HG02970 (cell line): ENCODE results near the gene RNF34.
"Not testable (repeated sequence)": the region's sequence is repeated elsewhere in the genome, so short reads cannot be mapped to it uniquely, and the experiment has no call there.

Experiments used
- ATAC-seq: cut with Tn5 transposase; IDR thresholded peaks from one replicate; pipeline ENCODE4 v1.9.1; 2021; ENCODE audit warnings: mild to moderate bottlenecking, moderate library complexity, moderate number of reproducible peaks; ENCODE audit not compliant: unreplicated experiment, low FRiP score

Gene RNF34, protein sequence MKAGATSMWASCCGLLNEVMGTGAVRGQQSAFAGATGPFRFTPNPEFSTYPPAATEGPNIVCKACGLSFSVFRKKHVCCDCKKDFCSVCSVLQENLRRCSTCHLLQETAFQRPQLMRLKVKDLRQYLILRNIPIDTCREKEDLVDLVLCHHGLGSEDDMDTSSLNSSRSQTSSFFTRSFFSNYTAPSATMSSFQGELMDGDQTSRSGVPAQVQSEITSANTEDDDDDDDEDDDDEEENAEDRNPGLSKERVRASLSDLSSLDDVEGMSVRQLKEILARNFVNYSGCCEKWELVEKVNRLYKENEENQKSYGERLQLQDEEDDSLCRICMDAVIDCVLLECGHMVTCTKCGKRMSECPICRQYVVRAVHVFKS

DNA sequence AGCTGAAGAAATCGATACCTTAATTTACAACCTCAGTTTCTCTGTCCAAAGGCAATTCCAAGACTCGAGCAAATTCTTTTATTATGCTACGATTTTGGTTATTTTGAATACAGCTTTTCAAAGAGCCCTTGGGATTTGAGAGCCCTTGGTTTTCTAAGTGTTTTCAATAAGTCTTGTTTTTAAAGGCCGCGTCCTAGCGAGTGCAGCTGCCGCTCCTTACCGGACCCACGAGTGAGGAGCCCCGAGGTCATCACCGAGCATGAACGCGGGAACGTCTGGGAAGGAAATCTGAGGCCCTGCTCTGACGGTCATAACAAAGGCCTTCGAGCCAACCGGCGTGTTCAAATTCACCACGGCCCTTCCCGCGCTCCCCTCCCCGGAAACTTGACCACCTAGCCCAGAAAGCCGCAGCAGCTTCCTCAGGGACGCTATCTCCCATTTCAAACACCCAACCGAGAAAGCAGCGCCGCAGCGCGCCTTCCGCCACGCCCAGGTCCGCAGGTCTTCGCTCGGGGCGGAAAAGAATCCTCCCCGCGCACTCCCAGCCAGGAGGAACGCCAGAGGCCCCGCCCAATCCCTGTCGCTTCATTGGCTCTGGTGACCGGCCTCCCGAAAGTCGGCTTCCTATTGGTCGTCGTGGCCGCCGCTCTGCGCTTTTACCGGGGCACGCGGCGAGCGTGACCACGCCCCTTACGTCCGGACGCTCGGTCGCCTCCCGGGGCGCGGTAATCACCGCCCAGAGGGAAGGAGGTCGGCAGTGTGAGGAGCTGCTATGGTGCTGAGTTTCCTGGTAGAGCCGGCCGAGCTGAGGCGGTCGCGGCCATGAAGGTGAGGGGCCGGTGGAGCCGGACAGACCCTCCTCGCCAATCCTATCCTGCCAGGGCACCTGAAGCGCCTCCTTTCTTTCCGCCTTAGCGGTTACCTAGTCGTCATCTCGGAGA, at the start of gene RNF34:
Gene RNF34, plus strand, starts transcription at position 728 of the 941 bp plus-strand sequence. Its CDS starts 95 bp downstream, at position 823.
- ATAC-seq, result peak; percentile 96

DNA sequence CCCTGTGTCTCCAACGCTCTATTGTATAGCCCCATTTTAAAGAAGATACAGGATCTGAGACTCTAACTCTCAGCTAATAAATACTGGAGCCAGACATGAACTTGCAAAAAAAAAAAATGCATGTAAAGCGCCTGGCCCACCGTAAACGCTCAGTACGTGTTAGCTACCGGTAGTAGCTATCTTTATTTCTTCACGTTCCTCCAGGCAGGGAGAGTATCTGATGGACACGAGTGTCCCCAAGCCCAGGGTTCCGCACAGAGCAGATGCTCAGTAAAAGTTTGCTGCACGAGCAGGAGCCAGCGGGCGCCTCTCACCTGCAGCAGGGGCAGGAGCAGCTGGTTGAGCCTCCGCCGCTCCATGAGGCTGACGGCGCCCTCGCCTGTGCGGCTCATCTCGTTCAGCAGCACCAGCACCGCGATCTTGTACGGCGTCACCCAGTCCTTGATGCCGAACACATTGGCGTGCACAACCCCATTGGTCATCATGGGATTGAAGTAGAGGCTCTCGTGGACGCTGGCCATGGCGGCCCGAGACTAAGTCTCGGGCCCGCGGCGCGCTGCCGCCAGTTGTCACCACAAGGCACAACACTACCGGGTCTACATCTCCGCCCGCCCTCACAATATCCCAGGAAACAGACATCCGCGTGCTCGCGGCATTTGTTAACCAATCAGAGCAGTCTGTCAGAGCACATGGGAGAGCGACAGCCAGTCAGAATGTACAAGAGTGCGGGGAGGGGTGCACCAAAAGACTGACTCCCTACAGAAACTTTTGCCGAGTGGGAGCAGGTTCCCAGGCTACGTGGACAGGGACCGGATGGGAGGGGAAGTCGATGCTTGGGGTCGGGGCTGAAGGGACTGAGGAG, 47.9 kb upstream of the RNF34 start, which contains the start of gene ANAPC5:
Gene ANAPC5, minus strand, starts transcription at position 592 of the 862 bp plus-strand sequence. Its CDS starts 71 bp downstream, at position 521.
- peak; percentile 98 for ATAC-seq

DNA sequence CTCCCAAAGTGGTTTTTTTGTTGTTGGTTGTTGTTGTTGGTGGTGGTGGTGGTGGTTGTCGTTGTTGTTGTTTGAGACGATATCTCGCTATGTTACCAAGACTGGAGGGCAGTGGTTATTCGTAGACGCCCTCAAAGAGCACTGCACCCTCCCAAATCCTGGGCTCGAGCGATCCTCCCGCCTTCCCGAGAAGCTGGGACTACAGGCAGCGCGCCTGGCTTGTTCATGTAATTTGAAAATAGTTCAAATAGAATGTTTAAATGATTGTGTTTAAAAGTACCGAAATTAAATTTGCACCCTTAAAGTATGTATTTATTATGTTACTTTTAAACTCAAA, 47.3 kb upstream of the RNF34 start:
- no peak for ATAC-seq

DNA sequence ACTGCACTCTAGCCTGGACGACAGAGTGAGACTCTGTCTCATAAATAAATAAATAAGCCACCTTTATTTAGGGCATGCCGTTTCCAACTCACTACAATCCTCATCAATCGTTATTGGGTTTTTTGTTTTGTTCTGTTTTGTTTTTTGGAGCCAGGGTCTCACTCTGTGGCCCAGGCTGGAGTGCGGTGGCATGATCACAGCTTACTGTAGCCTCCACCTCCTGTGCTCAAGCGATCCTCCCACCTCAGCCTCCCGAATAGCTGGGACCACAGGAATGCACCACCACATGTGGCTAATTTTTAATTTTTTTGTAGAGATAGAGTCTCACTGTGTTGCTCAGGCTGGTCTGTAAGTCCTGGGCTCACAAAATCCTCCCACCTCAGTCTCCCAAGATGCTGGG, 44.1 kb upstream of the RNF34 start:
- no peak for ATAC-seq

DNA sequence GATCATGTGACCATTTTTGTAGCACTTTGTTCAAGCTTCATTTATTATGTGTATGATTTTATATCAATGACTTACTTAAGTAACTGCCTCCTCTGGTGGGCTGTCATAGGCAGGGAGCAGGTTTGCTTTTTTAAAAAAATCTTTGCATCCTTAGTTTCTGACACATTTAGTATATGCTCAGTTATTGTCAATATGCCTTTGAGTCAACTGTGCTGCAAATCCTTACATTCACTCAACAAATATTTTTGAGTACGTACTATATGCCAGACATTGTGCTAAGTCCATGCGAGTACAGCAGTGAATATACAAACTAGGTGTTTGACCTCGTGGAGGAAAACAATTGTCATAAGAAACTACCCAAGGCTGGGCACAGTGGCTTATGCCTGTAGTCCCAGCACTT, 43.3 kb upstream of the RNF34 start:
- ATAC-seq, result no peak

DNA sequence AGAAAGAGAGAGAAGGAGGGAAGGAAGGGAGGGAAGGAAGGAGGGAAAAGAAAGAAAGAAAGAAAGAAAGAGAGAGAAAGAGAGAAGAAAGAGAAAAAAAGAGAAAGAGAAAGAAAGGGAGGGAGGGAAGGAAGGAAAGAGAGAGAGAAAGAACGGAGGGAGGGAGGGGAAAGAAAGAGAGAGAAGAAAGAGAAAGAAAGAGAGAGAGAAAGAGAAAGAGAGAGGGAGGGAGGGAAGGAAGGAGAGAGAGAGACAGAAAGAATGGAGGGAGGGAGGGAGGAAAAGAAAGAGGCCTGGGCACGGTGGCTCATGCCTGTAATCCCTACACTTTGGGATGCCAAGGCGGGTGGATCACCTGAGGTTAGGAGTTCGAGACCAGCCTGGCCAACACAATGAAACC, 42.6 kb upstream of the RNF34 start:
- ATAC-seq, result no peak

DNA sequence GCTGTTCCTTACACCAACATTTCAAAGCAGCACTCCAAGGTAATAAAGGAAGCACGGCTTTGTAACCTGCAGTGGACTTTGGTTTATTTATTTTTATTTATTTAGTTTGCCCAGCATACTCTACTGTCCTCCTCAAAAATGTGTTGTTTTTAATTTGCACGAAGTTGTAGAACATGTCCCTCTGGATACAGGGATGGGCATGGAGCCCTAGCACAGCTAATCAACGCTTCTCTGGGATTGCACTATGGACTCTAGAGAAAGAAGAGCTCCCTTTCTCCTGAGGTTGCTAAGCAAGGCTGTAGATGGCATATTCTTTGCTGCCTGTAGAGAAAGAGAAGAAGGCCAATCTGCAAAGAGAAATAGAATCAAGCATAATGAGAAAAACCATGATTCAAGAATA, 41.8 kb upstream of the RNF34 start:
- no peak for ATAC-seq

DNA sequence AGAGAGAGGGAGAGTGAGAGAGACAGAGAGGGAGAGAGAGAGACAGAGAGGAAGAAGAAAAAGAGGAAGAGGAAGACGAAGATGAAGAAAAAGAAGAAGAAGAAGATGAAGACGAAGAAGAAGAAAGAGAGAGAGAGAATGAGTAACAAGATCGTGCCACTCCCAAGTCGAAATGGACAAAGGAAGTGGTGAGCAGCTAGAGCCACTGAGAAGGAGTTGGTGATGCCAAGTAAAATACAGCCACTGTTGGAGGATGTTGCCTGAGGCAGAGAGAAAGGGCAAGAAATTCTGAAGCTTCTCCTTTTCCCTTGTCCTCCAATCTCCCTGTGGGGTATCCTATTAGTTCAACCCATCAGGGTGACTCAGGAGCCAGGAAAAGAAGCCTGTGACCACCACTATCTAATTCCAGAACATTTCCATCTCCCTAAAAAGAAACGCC, 35.2 kb upstream of the RNF34 start:
- ATAC-seq, result no peak

DNA sequence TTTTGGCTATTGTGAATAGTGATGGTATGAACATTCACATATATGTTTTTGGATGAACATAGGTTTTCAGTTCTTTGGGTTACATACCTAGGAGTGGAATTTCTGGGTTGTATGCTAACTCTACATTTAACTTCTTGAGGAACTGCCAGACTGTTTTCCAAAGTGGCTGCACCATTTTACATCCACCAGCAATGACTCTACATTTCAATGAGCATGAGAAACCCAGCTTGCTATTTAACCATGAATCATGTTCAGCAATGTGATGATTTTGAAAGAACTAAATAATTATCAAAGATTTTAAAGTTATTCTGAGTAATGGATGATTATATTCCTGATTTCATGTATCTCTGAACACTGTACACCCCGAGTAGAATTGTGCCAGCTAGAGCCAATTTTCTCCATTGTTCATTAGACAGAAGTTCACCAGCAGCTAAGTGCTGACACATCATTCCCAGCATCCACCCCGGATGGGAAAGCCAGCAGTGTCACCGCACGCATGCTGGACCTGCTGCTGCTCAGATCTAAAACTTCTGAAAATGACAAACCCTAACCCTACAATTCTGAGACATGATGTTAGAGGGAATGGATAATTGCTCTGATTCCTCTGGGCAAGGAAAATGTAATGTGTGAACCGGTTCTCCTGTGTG, 34.4 kb upstream of the RNF34 start:
- ATAC-seq, result no peak

DNA sequence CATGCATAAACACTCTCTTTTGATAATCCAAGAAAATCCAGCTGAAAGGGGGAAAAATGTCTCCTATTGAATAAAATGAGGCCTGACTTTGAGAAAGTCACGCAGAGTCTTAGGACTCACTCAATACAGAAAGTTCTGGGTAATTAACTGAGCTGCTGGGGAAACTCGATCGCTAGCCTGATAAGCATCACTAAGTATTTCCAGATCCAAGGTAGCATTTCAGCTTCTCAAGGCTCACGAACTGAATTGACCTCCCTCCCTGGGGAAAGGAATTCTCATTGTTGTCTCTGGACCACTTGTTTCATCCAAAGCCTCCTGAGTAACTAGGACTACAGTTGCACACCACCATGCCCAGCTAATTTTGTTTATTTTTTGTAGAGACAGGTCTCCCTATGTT, 33.9 kb upstream of the RNF34 start:
- no peak for ATAC-seq

DNA sequence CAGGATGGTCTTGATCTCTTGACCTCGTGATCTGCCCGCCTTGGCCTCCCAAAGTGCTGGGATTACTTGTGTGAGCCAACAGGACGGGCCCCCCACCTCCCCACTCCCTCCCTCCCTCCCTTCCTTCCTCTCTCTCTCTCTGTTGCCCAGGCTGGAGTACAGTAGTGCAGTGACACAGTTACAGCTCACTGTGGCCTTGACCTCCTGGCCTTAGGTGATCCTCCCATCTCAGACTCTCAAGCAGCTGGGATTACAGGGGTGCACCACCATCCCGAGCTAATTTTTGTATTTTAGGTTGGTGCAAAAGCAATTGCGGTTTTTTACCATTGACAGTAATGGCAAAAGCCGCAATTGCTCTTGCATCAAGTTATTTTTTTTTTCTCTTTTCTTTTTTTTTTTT, 28.5 kb upstream of the RNF34 start:
- no peak for ATAC-seq

DNA sequence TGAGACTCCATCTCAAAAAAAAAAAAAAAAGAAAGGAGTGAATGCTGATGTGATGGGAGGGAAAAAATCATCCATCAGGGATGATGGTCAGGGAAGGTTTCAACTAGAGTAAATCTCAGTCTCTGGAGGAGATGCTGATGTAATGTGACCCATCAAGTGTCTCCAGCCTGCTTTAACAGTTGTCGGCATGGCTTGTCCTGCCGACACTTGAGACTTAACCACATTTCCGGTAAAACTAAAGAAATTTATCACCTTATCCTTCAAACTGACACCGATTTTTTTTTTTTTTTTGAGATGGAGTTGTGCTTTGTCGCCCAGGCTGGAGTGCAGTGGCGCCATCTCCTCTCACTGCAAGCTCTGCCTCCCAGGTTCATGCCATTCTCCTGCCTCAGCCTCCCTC, 26.2 kb upstream of the RNF34 start:
- no peak for ATAC-seq

DNA sequence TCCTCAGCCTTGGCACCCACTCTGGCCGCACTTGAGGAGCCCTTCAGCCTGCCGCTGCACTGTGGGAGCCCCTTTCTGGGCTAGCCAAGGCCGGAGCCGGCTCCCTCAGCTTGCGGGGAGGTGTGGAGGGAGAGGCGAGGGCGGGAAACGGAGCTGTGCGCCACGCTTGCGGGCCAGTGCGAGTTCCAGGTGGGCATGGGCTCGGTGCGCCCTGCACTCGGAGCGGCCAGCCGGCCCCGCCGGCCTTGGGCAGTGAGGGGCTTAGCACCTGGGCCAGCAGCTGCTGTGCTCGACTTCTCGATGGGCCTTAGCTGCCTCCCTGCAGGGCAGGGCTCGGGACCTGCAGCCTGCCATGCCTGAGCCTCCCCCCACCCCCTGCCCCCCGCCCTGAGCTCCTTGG, 25.6 kb upstream of the RNF34 start:
- not testable (repeated sequence) for ATAC-seq

DNA sequence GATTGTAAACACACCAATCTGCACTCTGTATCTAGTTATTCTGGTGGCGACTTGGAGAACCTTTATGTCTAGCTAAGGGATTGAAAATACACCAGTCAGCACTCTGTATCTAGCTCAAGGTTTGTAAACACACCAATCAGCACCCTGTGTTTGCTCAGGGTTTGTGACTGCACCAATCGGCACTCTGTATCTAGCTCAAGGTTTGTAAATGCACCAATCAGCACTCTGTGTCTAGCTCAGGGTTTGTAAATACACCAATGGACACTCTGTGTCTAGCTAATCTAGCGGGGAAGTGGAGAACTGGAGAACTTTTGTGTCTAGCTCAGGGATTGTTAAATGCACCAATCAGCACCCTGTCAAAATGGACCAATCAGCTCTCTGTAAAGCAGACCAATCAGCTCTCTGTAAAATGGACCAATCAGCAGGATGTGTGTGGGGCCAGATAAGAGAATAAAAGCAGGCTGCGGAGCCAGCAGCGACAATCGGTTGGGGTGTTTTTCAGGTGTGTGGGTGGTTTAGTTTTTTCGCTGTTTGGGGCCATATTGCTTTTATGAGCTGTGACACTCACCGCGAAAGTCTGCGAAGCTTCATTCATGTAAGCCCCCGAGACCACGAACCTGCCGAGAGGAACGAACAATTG, 24.9 kb upstream of the RNF34 start:
- ATAC-seq, result not testable (repeated sequence)

DNA sequence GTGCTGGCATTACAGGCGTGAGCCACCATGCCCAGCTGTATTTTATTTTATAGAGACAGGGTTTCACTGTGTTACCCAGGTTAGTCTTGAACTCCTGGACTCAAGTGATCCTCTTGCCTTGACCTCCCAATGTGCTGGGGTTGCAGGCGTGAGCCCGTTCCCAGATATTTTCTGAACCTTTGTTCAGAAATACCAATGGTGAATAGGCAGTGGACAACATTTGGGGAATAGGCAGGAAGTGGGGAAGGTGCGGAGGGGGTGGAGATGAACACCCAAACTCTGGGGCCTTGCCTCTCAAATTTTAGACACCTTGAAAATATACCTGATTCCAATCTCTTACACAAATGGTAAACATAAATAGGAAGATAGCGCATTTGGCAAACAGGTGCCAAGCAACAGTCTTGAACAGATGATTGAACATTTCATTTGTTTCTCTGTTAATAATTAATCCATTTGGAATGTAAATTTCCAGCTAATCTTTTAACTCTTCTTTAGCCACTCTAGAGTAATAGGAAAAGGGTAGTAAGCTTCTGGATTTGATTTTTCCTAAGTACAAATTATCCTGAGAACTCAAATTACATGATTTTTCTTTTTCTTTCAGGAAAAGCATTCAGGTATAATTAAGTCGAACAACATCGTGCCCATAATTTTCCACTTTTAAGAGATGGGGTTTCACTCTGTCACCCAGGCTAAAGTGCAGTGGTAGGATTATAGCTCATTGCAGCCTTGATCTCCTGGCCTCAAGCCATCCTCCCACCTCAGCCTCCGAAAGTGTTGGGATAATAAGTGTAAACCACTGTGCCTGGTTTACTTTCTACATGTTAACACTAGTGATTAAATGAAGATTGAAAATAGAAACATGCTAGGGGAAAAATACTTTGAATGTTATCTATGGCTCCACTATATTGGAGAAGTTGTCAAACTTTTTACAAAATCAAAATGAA, 22.9 kb upstream of the RNF34 start:
- no peak for ATAC-seq

DNA sequence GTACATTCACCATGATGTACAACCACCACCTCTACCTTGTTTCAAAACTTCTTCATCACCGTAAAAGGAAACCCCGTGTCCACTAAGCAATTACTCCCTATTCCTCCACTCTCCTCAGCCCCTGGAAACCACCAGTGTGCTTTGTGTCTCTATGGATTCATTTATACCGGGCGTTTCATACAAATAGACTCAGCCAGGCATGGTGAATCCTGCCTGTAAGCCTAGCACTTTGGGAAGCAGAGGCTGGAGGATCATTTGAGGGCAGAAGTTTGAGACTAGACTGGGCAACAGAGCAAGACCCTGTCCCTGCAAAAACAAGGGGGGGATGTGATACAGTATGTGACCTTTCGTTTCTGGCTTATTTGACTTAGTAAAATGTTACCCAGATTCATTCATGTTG, 21.2 kb upstream of the RNF34 start:
- no peak for ATAC-seq

DNA sequence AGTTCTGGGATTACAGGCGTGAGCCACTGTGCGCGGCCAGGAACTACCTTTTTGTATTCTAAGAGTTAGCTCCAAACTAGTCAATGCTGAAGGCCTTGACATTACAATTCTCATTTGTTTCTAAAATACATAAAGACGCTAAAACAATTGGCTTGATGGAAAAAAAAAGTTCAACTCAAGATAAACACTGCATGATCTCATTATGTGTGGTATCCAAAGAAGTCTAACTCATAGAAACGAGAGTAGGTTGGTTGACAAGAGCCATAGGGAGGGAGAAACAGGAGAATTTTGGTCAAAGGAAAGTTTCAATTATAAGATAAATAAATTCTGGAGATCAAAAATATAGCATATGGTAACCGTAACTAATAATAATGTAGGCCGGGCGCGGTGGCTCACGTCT, 20.0 kb upstream of the RNF34 start:
- ATAC-seq, result no peak

DNA sequence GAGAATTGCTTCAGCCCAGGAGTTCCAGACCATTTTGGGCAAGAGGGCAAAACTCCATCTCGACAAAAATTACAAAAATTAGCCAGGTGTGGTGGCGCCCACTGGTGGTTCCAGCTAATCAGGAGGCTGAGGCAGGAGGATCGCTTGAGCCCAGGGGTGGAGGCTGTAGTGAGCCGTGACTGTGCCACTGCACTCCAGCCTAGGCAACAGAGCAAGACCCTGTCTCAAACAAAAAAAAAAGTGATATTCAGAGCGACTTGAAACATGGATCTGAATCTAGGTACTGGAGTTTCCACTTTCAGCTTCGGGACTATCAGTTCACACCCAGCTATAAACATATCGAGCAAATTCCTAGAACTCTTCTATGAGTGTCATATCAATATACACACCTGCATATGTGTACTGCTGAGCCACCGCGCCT, 16.3 kb upstream of the RNF34 start:
- ATAC-seq, result no peak
